NT2/D1 (cell line): Measurements from ENCODE around the gene MAD1L1.

ENCODE experiments used
- DNase-seq: peaks from one replicate; pipeline ENCODE4 v3.0.0-alpha.2; 2011; ENCODE audit warnings: low read depth, low spot score
- H3K27me3 ChIP-seq: 2 replicates; pipeline ENCODE4 v1.6.0; 2011; ENCODE audit warnings: mild to moderate bottlenecking; ENCODE audit not compliant: insufficient read length, insufficient read depth
- H3K36me3 ChIP-seq: 2 replicates; pipeline ENCODE4 v1.6.1; 2011; ENCODE audit warnings: mild to moderate bottlenecking, low read length, mixed read lengths; ENCODE audit not compliant: insufficient read depth, insufficient read length
- H3K4me1 ChIP-seq: 2 replicates; pipeline ENCODE4 v1.5.1; 2011; ENCODE audit not compliant: insufficient read depth, insufficient read length
- H3K4me3 ChIP-seq: 2 replicates; pipeline ENCODE4 v1.5.1; 2011; ENCODE audit warnings: low read depth; ENCODE audit not compliant: insufficient read length
- H3K9ac ChIP-seq: 2 replicates; pipeline ENCODE4 v1.6.0; 2011; ENCODE audit warnings: low read depth; ENCODE audit not compliant: insufficient read length
- H3K9me3 ChIP-seq: 2 replicates; pipeline ENCODE4 v1.5.1; 2011; ENCODE audit warnings: mild to moderate bottlenecking, low read length; ENCODE audit not compliant: insufficient read depth
- SUZ12 ChIP-seq: IDR thresholded peaks from 2 replicates; pipeline ENCODE4 v1.6.1; 2011; ENCODE audit not compliant: insufficient read length, insufficient read depth; ENCODE audit errors: extremely low read depth
- YY1 ChIP-seq: IDR thresholded peaks from 2 replicates; pipeline ENCODE4 v1.6.1; 2011; ENCODE audit not compliant: insufficient read length, insufficient read depth
- ZNF274 ChIP-seq: IDR thresholded peaks from 2 replicates; pipeline ENCODE4 v1.6.1; 2011; ENCODE audit warnings: mild to moderate bottlenecking, low read depth, low read length

The MAD1L1 gene

DNA sequence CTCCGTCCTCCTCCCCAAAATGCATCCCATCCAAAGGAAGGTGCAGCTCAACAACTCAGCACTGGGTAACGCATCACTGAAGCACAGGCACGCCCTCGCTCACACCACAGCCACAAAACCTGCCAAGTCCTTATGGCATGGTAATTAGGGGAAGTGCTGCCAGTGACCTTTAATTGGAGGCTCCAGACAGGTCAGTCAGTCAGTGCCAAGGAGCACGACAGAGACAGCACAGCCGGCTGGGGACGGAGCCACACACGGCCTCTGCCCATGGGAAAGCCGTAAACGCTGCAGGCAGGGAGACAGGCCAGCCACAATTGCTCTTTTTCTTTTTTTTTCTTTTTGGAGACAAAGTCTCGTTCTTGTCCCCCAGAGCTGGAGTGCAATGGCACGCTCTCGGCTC lies 146.5 kb downstream of the MAD1L1 start:
- H3K9me3 ChIP-seq = no peaks in the 10 kb centered on the region
- H3K4me1 ChIP-seq = peaks cover 3% of the 10 kb centered on the region
- H3K27me3 ChIP-seq = no peaks in the 10 kb centered on the region
- peaks cover 51% of the 10 kb centered on the region for H3K36me3 ChIP-seq
- TF ChIP-seq ZNF274 (no peak), SUZ12 (no peak), YY1 (no peak)
- no peak overlapping the region for H3K4me3 ChIP-seq
- no peak overlapping the region for H3K9ac ChIP-seq
- DNase-seq = no peak

DNA sequence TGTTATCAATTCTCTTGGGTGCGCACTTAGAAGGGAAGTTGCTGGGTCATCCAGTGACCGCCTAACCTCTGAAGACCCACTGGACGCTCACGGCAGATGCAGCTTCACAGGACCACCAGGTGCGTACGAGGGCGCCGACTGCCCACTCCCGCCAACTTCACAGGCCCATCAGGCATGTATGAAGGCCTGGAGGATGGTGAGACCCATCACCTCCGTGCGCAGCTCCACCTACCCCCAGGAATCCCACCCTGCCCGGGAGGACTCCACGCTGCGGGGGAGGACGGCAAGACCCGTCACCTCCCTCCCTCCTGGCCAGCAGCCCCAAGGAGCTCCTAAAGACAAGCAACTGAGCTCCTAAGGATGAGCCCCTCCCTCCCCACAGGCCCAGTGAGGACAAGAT lies 146.9 kb downstream of the MAD1L1 start:
- Histone ChIP-seq H3K4me1 (peaks cover 3% of the 10 kb centered on the region), H3K9me3 (no peaks in the 10 kb centered on the region), H3K4me3 (no peak overlapping the region), H3K9ac (no peak overlapping the region), H3K27me3 (no peaks in the 10 kb centered on the region), H3K36me3 (peaks cover 49% of the 10 kb centered on the region)
- no peak for DNase-seq
- TF ChIP-seq ZNF274 = no peak

DNA sequence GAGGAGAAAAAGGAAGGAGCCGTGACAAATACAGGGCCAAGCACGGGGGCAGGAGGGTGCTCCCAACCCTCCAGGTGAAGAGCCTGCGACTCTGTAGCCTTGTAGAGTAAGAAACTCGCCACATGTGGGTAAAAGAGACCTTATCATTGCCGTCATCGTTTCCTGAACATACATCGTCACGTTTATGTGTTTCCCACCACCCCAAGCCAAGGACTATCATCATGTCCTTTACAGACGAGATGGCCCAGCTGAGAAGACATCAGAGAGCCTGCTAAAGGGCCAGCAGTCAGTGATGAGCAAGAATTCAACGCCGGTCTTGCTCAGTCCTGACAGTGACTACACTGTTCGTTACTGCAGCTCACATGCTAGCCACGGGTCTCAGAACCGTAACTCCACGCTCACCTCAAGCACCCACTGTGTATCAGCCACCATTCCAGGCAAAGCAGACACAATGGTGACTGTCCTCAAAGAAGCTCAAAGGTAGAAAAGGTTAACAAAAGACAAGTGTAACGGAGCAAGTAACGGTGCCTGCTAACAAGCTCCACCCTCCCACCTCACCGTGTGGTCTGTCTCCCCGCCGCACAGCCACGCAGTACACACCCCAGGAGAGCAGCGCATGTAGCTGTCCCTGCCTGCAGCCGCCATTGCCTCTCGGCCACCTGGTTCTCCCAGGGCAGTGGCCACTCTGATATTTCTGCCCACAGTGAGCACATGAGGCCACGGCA lies 147.8 kb downstream of the MAD1L1 start:
- H3K9me3 ChIP-seq = no peaks in the 10 kb centered on the region
- H3K9ac ChIP-seq = no peak overlapping the region
- H3K4me1 ChIP-seq = peaks cover 3% of the 10 kb centered on the region
- H3K36me3 ChIP-seq = peaks cover 43% of the 10 kb centered on the region
- no peak for DNase-seq
- H3K4me3 ChIP-seq = no peak overlapping the region
- TF ChIP-seq YY1 (no peak), ZNF274 (no peak), SUZ12 (no peak)
- H3K27me3 ChIP-seq = no peaks in the 10 kb centered on the region

DNA sequence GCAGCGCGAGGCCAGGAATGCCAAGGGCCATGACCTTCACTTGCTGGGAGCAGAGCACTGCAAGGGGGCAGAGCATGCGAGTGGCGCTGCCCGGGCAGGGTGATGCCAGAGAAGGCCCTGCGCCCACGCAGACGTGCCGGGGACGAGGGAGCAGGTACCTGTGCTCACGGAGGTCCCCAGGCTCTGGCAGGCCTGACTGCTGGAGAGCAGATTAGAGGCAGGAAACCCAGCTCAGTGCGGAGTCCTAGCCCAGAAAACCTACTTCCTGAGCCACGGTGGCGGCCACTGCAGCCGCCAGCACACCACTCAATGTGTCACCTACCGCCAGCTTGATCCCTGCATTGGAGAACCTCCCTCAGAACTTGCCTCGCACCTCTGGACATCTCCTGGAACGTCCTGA lies 148.4 kb downstream of the MAD1L1 start:
- peaks cover 6% of the 10 kb centered on the region for H3K4me1 ChIP-seq
- no peaks in the 10 kb centered on the region for H3K9me3 ChIP-seq
- H3K4me3 ChIP-seq = no peak overlapping the region
- H3K36me3 ChIP-seq = peaks cover 43% of the 10 kb centered on the region
- H3K9ac ChIP-seq = no peak overlapping the region
- no peak for DNase-seq
- H3K27me3 ChIP-seq = no peaks in the 10 kb centered on the region
- no peak for TF ChIP-seq YY1
- no peak for TF ChIP-seq ZNF274
- TF ChIP-seq SUZ12 = no peak

DNA sequence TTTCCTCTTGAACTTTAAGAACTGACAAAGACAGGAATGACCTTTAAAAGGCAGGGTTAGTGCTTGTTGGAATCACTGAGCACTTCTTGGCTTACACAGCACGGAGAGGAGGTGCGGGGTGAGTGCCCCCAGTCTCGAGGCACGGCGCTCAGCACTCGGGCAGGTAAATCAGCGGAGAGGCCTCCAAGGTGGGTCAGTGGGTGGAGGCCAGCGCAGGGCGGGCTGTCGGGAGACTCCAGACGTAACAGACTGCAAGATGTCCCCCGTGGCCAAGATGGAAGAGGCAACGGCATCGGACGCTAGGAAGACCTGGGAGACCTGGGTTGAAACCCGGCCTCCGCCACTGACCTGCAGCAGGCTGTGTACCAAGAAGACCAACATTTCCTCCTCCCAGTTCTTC lies 149.4 kb downstream of the MAD1L1 start:
- peaks cover 15% of the 10 kb centered on the region for H3K4me1 ChIP-seq
- TF ChIP-seq YY1 (no peak), SUZ12 (no peak), ZNF274 (no peak)
- DNase-seq = no peak
- no peak overlapping the region for H3K9ac ChIP-seq
- no peaks in the 10 kb centered on the region for H3K27me3 ChIP-seq
- H3K4me3 ChIP-seq = no peak overlapping the region
- peaks cover 42% of the 10 kb centered on the region for H3K36me3 ChIP-seq
- H3K9me3 ChIP-seq = no peaks in the 10 kb centered on the region

DNA sequence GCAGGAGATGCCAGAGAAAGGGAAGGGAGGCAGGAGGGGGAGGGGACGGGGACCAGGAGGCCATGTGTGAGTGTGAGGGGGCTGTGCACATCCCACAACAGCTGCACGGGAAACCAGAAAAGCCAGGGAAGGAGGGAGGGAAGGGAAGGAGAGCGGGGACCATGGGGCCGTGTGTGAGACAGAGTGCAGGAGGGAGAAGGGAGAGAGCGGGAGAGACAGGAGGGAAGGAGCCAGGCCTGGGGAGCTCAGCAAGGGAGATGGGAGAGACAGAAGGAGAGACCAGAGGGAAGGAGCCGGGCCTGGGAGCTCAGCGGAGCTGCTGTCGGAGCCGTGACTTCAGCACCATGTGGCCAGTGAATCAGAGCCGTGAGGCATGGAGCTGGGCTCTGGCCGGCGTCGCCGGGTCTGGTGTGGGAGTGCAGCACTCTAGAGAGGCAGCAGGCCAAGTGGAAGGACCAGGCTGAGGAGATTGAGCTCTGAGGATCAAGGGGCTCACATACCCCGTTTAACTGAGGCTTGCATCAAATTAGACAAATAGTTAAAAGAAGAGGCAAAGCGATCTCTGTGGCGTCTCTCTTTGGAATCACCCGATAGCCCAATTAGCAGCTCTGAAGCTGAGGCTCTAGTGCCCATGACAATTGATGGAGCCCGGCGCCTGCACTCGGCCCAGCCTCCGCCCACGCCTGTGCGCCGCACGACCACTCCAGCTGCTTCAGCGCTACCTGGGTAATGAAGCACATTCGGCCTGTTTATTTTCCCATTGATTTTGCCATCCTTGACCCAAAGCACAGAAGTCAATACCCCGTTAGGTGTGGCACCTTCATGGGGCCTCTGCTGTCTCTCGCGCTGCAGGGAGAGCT lies 150.4 kb downstream of the MAD1L1 start:
- Histone ChIP-seq H3K9me3 (no peaks in the 10 kb centered on the region), H3K9ac (peak overlapping the region; percentile 36), H3K36me3 (peaks cover 41% of the 10 kb centered on the region), H3K4me3 (no peak overlapping the region), H3K4me1 (peaks cover 18% of the 10 kb centered on the region), H3K27me3 (no peaks in the 10 kb centered on the region)
- no peak for TF ChIP-seq SUZ12
- no peak for TF ChIP-seq YY1
- no peak for TF ChIP-seq ZNF274
- no peak for DNase-seq

DNA sequence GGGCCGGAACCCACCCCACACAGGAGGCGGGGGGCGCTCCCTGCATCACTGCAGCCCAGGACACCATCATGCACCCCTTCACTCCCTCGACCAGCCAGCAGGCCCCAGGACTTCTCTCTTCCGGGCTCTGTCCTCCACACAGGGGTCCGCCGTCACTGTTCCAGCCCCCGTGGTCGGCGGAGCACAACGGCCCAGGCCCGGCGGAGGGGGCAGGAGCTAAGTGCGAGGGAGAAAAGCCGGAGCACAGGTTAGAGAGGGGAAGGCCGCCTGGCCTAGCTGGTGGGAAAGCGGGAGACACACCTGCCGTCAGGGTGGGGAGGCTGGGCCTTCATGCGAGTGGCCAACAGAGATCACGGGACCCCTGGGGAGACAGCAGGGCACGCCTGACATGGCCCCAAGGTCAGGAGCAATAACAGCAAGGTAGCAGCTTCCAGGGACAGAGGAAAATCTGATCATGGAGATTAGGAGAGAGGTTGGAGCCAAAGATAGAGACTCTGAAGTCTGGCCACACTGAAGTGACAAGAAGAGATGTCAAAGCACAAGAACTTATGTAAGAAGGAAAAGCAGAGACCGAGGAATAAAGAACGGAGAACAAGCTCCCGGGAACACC lies 151.1 kb downstream of the MAD1L1 start:
- Histone ChIP-seq H3K9me3 (no peaks in the 10 kb centered on the region), H3K4me1 (peaks cover 19% of the 10 kb centered on the region), H3K9ac (no peak overlapping the region), H3K27me3 (no peaks in the 10 kb centered on the region), H3K36me3 (peaks cover 48% of the 10 kb centered on the region), H3K4me3 (no peak overlapping the region)
- no peak for DNase-seq
- TF ChIP-seq YY1 = no peak
- TF ChIP-seq SUZ12 = no peak
- no peak for TF ChIP-seq ZNF274
